C1 segment of cervical spinal cord (tissue), 14 donors: ENCODE data around the gene EPC1.
"Not testable (repeated sequence)": the region's sequence is repeated elsewhere in the genome, so short reads cannot be mapped to it uniquely, and the experiment has no call there.

ENCODE experiments used
- DNase-seq, 14 donors: peaks; one replicate each; lab custom pipeline; 2025; lab: John Stamatoyannopoulos, UW

EPC1 gene

GRCh38 chr10:32237644-32238345 lies 109.2 kb downstream of the EPC1 start:
- no peak for DNase-seq

DNA sequence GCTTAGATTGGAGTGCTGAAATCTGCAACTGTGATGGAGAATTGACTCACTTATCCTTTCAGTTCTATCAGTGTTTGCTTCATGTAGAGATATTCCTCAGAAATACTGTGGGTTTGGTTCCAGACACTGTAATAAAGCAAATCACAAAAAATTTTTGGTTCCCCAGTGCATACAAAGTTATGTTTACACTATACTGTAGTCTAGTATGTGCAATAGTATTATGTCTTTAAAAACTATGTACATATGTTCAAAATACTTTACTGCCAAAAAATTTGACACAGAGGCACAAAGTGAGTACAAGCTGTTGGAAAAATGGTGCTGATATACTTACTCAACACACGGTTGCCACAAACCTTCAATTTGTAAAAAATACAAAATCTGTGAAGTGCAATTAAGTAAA lies 112.5 kb downstream of the EPC1 start:
- no peak for DNase-seq

DNA sequence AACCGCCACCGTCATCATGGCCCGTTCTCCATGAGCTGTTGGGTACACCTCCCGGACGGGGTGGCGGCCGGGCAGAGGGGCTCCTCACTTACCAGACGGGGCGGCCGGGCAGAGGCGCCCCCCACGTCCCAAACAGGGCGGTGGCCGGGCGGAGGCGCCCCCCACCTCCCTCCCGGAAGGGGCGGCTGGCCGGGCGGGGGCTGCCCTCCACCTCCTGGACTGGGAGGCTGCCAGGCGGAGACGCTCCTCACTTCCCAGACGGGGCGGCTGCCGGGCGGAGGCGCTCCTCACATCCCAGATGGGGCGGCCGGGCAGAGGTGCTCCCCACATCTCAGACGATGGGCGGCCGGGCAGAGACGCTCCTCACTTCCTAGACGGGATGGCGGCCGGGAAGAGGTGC lies 113.6 kb downstream of the EPC1 start:
- not testable (repeated sequence) for DNase-seq

DNA sequence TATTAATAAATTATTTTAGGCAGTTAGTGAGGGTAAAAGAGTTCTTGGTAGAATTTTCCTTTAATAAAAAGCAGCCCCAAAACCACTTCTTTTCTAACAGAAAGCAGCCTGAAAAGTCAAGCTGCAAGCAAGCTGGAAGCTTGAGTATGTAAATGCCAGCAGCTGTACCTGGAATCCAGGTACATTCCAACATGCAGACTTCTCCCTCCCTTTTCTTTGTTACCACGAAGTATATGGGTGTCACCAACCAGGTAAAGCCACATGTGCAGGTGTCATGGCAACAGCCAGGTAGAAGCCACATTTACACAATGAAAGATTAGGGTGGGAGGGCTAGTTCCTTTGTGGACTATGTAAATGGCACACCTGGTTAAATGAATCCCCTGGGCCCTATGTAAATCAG lies 114.6 kb downstream of the EPC1 start:
- DNase-seq, result no peak

- DNase-seq, result not testable (repeated sequence)
These were observed 117.2 kb downstream of the EPC1 start for GRCh38 chr10:32229788-32230187.

DNA sequence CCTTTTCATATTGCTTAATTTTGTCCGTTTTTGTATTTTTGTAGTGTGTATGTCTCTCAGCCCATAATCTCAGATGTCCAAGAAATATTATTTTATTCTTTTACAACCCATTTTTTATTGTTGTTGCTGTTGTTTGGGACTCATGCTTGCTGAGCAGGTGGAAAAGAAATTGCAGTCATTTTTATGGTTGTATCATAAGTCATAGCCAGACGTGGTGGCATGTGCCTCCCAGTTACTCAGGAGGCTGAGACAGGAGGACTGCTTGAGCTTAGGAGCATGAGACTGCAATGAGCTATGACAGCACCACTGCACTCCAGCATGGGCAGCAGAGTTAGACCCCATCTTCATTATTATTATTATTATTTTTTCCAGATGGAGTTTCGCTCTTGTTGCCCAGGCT lies 117.8 kb downstream of the EPC1 start:
- no peak for DNase-seq

- DNase-seq, result no peak
These were observed 119.2 kb downstream of the EPC1 start for GRCh38 chr10:32227802-32228201.

- DNase-seq, result no peak
These were observed 120.3 kb downstream of the EPC1 start for GRCh38 chr10:32226624-32227023.

GRCh38 chr10:32225976-32226375 lies 121.0 kb downstream of the EPC1 start:
- DNase-seq, result no peak

GRCh38 chr10:32222376-32222775 lies 124.6 kb downstream of the EPC1 start:
- DNase-seq, result not testable (repeated sequence)

DNA sequence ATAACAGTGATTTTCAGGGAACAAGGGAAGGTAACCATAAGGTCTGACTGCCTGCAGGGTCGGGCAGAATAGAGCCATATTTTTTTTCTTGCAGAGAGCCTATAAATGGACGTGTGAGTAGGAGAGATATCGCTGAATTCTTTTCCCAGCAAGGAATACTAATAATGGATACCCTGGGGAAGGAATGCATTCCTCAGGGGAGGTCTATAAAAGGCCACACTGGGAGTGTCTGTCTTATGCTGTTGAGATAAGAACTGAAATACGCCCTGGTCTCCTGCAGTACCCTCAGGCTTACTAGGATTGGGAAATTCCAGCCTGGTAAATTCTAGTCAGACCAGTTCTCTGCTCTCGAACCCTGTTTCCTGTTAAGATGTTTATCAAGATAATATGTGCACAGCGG lies 127.8 kb downstream of the EPC1 start:
- DNase-seq, result not testable (repeated sequence)

DNA sequence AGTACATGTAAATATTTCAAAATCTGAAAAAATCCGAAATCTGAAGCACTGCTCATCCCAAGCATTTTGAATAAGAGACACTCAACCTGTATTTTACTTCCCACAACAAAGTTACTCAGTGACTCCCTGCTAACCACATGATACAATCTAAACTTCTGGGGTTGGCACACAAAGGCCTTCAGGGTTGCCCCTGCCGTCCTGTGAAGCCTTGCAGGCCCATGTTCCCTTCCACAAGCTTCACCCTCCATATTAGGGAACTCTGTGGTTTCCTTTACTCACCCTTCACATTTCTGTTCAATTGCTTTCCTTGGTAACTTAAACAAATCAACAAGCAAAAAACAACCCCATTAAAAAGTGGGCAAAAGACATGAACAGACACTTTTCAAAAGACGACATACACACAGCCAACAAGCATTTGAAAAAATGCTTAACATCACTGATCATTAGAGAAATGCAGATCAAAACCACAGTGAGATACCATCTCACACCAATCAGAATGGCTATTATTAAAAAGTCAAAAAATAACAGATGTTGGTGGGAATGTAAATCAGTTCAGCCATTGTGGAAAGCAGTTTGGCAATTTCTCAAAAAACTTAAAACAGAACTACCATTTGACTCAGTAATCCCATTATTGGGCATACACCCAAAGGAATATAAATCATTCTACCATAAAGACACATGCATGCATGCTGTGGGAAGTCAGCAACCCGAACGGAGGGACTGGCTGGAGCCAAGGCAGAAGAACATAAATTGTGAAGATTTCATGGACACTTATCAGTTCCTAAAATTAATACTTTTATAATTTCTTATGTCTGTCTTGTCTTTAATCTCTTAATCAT lies 128.5 kb downstream of the EPC1 start:
- DNase-seq, result not testable (repeated sequence)
